ENCODE data around the gene ASF1A.

The ASF1A gene

GRCh38 chr6:118881440-118882313 is 12.3 kb upstream of the ASF1A start:
- no peak for DNase-seq (ENCODE audit: low spot score)

DNA sequence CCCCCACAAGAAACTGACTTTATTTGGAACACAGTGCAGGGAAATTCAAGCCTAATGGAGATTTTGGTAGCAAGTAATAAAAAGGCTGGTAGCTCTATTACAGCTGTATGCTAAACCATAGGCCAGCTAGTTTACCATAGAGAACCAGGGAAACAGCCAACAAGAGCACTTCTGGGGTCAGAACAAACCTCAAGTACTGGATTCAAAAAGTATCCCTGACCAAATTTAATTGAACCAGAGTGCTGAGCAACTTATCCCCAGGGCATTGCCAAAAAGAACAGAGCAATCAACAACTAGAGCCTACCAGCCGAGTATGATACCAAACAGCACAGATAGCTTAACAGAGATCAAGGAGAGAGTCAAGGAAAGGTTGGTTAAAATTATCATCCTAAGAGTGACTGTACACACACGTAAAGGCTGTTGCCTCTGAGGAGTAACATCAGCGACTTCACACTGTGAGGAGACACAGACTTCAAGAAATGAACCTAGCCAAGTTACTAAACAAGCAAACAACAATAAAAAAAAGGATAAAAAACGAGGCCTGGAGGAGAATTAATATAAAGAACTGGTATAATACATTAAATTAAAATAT is 11.5 kb upstream of the ASF1A start:
- DNase-seq (ENCODE audit: low spot score): no peak

GRCh38 chr6:118886641-118887040 is 7.3 kb upstream of the ASF1A start:
- no peak for DNase-seq (ENCODE audit: low spot score)

DNA sequence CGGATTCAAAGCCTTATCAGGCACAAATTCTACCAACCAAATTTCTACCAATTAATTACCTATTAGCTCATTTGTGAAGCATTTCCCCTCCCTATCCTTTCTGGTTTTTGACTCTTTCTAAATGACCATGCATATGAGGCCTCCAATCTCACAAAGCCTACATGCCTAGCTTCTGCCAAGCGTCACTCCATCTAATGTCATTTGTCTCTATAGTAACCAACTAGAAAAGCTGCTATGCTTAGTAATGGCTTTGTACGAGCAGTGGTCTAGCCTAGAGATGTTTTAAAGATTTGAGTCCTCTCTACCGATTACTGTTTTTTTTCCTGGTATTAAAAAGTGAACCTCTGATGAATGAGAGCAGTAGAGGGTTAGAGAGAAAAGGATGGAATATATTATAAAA is 4.8 kb upstream of the ASF1A start:
- no peak for DNase-seq (ENCODE audit: low spot score)

- DNase-seq (ENCODE audit: low spot score): no peak
These were observed 2.8 kb upstream of the ASF1A start for GRCh38 chr6:118890997-118891790.

DNA sequence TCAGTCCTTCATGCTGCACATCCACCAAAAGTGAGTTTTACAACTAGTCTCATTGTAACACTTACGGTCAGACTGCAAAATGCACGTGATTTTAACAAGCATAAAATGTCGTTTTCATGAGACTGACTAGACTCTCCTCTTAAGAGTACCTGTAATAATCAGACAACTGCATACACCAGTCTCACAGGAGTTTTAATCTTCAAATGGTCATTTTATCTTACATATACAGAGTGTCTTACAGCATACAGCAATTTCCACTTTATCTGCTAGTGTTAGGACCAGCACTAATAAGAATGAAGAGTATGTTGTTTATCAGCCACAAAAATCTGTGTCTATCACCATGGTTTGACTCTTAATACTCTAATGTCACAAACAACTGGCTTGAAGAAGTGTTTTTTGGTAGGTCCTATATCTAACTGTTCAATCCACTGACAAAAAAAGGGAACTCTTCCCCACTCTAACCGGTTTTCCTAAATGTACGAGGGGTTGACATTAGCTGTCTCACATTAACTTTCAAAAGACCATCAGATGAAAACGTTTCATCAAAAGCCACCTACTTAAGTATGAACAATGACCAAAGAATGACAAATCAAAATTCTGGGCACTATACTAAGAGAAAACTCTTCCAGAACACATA is 1.5 kb upstream of the ASF1A start:
- DNase-seq (ENCODE audit: low spot score): no peak

- no peak for DNase-seq (ENCODE audit: low spot score)
These were observed 717 bp upstream of the ASF1A start for GRCh38 chr6:118893064-118893806.

GRCh38 chr6:118894425-118895260 is 691 bp downstream of the ASF1A start:
- peak; percentile 95 for DNase-seq (ENCODE audit: low spot score)

- no peak for DNase-seq (ENCODE audit: low spot score)
These were observed 1.3 kb downstream of the ASF1A start for GRCh38 chr6:118895261-118895560.

DNA sequence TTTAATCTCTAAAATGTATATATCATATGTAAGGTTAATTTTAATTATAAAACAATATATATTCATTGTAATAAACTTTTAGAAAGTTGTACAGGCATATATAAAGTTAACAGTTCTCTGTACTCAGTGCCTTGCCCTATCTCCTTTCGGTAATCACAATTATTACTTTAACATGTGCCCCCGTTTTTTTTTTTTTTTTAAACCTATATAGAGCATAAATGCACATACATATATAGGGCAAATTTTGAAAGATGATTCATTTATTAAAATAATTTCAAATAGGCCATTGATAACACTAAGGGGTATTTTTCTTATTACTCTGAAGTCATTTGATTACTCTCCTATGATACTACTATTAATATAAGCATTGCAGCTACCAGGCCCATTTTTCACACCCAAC is 1.9 kb downstream of the ASF1A start:
- no peak for DNase-seq (ENCODE audit: low spot score)

DNA sequence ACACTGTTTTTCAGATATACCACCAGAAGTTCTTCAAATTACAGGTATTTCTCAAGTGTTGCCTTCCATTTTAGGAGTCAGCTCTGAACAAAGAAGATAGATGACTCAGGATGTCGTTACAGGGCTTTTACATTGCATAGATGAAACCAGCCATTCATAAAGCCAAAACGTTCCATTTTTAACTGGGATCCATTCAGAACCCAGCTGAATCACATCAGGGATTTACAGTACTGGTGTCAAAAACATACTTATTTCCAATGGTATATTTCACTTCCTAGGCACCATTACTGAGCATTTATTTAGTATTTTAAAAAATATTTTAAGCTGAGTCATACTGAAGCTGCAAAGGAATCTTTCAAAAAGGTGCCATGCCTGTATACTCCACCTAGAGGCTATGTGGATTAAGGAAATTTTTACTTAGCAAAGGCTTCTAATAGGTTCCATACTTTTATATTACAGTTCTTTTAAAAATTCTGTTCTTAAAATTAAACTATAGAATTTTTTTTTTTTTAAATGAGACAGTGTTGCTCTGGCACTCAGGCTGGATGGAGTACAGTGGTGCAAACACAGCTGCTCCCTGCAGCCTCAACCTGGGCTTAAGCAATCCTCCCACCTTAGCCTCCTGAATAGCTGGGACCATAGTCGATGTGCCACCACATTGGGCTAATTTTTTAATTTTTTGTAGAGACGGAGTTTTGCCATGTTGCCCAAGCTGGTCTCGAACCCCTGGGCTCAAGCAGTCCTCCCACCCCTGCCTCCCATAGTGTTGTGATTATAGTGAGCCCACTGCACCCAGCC is 2.6 kb downstream of the ASF1A start:
- peak; percentile 28 for DNase-seq (ENCODE audit: low spot score)

DNA sequence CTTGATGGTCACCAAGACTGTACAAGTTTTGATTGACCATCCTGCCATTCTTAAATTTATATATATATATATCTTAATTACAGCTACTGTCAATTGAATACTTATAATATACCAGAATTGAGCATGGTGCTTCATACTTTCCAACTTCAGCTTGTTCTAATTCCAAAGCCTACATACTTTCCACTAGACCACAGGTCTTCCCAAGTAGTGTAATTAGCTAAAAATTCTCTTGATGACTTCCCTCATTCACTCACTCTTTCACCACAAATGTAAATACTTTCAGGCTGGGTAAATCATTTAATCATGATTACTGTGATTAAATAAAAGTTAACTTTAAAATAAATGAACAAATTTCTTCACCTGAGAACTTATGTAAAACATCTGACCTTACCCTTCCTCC is 3.4 kb downstream of the ASF1A start:
- DNase-seq (ENCODE audit: low spot score): no peak

DNA sequence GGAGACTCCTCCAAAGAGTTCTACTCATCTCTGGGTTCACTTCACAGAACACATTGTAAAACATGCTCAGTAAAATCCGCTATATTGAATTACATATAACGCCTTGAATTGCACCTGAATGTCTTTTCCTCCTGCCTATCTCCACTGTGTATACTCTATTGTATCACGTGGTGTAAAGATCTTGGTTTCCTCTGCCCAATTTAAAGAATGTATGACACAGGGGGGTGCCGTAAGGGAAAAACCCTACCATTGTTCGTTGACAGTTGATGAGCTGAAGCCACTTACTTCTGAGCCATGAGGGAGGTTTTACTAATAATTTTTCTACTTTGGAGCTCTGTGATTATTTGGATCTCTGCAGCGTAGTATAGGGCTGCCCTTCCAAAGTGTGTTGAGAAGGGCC is 6.0 kb downstream of the ASF1A start:
- no peak for DNase-seq (ENCODE audit: low spot score)

DNA sequence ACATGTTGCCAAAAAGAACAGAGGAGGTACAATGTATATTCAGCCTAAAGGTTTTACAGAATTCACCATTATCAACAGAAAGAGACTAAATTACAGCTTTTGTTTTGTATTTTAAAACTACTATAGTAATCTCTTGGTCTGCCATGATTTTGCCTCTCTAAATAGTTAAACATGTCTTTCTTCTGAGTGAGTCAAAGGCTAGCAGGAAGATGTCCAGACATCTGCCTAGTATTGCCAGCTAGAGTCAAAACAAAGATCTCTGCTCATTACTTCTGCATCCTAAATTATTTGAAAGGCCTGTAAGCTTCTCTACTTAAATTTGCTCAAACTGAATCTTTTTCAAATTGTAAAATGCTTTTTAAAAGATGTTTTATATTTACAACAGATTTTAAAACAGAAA is 8.8 kb downstream of the ASF1A start:
- peak; percentile 48 for DNase-seq (ENCODE audit: low spot score)

- DNase-seq (ENCODE audit: low spot score): no peak
These were observed 9.2 kb downstream of the ASF1A start for GRCh38 chr6:118903138-118903537.

DNA sequence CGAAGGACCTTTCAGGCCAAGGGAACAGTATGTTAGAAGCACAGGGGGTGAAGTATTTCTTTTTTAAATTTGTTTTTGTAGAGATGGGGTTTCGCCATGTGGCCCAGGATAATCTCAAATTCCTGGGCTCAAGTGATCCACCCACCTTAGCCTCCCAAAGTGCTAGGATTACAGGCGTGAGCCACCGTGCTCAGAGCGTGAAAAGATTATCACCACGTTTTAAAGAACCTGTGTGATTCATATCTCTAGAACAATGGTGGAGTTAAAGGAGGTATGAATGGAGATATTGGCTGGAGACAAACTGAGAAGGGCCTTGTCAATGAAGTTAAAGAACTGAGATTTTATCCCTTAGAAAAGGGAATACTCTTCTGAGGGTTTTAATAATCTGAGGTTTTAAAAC is 9.7 kb downstream of the ASF1A start:
- no peak for DNase-seq (ENCODE audit: low spot score)

GRCh38 chr6:118905084-118905483 is 11.1 kb downstream of the ASF1A start:
- no peak for DNase-seq (ENCODE audit: low spot score)

DNA sequence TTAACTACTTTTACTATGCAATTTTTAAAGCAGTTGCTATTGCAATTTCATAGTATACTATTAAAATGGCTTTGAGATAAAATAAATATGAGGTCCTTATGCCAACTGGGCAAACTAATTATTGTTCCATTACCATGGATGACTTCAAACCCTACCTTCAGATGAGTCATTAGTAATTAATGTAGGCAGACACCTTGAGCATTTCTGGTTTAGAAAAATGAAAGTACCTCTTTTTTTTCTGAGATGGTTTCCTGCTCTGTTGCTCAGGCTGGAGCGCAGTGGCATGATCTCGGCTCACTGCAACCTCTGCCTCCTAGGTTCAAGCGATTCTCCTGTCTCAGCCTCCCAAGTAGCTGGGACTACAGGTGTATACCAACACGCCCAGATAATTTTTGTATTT is 11.9 kb downstream of the ASF1A start:
- DNase-seq (ENCODE audit: low spot score): no peak

GRCh38 chr6:118908441-118908840 is 14.5 kb downstream of the ASF1A start:
- no peak for DNase-seq (ENCODE audit: low spot score)

- DNase-seq (ENCODE audit: low spot score): no peak
These were observed 18.7 kb downstream of the ASF1A start for GRCh38 chr6:118912646-118913045.
